NCI-H524 (cell line): ENCODE measurements around the gene SIGLEC6.

Experiments used
- DNase-seq, 2 experiments: peaks; one replicate each; lab custom pipeline; 2025; lab: John Stamatoyannopoulos, UW

The SIGLEC6 gene

DNA sequence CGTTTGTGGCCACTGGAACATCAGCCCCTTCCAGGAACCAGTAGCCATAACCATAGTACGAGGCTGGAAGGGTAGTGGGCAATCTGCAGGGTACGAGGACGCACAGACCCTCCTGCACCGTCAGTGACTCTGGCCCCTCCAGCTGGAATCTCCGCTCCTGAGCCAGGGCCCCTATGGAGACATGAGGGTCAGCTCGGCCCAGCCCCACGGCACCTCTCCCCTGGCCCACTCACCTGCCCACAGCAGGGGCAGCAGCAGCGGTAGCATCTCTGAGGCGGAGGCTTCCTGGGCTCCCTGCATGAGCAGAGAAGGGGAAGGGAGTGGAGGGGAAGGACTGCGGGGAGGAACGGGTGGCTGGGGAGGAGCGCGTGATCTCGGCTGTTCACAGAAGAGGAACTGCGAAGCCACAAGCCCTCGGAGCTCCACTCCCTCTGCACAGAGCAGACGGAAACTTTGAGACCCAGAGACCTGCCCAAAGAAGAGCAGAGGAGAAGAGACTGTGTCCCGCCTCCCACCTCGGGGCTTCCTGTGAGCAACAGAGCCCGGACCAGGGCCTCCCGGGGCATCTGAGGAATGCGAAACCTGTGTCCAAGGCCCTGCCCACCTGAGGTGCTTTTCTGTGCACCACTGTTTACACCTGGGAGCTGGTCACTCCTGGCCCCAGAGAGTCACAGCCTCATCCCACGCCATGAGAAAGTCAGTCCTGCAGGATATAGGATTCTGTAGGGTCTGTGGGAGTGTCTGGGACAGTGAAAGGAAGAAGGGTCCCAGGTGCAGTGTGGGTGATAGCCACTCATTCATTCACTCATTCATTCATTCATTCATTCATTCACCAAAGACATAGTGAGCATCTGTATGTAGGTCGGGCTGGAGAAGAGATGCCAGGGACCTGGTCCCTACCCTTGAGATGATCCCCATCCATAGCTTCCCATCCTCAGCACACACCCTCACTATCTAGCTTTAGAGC lies at the start of gene SIGLEC6:
Gene SIGLEC6, minus strand, starts transcription at position 322 of the 967 bp plus-strand sequence. Its CDS starts 22 bp downstream, at position 300.
- DNase-seq: no peak

DNA sequence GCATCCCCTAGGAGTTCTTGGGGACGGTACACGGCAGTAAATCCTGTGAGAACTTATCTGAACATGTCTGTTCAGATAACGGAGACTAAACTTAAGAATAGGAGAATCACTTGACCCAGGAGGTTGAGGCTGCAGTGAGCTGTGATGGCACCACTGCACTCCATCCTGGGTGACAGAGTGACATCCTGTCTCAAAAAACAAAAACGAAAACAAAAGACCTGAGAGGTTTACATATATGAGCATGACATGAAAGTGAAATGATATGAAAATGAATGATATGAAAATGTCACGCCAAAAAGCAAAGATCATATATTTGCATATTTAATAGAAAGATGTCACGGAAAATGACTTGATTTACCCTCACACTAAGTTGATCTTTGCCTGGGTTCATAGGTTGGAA lies 45.4 kb upstream of the SIGLEC6 start:
- no peak for DNase-seq

DNA sequence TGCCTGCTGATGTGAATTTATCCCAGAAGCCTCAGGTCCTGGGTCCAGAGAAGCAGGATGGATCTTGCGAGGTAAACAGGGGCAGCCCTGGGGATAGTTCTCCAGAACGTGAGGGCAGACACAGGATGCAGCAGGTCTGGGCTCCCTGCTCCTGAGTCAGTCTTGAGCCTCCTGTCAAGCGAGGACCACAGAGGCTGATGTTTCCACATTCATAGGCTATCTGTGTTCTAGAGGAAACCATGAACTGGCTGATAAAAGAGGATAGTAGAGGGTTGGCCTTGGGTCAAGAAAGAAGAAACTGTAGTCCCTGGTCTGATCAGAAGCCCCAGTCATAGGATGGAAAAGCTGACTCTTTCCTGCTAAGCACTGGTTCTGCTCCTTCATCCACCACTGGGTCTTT lies 41.9 kb upstream of the SIGLEC6 start:
- no peak for DNase-seq

DNA sequence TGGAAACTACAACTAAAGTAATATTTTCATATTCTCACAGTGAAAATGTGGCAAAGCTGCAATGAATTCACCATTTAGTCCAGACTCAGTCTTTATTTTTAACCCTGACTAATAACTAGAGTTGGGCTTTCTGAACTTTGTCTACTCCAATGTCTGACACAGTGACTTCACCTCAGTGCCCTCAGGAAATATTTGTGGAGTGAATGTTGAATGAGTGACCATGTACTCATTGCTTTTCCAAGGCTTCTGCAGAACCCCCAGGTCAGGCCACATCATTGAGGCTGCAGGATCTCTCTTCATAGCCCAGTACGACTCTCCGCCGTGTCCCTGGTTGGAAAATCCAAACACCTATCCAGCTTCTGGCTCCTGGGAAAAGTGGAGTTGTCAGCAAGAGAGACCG lies 41.4 kb upstream of the SIGLEC6 start:
- no peak for DNase-seq

DNA sequence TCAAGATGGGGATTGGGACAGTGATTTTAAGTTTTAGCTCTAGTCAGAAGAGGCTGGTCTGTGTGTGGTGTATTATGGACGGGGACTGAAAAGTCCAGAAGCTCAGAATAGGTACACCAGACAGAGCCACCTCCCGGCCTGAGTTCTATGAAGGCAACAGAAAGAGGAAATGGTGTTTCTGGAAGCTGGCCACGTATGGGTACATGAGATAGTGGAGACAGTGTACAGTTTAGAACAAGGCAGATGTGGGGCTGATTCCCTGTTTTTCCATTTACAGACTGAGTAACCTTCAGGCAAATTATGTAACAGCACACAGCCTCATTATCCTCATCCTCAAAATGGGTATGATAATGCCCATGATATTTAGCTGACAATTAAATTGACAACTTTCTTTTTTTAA lies 40.9 kb upstream of the SIGLEC6 start:
- DNase-seq: no peak

DNA sequence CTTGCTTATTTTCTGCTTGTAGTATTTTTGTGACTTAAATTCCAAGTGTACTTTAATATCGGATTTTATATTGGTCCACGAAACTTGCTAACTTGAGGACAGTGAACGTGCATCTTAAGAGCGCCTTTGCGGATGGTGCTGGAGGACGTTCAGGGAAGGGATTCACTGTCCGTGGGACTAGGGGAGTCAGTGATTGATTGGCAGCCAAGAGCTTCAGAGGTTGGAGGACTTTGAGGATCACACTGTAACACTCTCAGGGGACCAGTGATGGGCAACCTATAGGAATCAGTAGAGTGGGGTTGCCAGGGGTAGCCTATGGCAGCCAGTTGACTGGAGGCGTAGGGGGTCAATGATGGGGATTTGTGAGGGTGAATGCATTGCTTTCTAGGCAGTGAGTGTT lies 40.1 kb upstream of the SIGLEC6 start:
- DNase-seq: peak in 1 of 2 experiments; percentile 10

DNA sequence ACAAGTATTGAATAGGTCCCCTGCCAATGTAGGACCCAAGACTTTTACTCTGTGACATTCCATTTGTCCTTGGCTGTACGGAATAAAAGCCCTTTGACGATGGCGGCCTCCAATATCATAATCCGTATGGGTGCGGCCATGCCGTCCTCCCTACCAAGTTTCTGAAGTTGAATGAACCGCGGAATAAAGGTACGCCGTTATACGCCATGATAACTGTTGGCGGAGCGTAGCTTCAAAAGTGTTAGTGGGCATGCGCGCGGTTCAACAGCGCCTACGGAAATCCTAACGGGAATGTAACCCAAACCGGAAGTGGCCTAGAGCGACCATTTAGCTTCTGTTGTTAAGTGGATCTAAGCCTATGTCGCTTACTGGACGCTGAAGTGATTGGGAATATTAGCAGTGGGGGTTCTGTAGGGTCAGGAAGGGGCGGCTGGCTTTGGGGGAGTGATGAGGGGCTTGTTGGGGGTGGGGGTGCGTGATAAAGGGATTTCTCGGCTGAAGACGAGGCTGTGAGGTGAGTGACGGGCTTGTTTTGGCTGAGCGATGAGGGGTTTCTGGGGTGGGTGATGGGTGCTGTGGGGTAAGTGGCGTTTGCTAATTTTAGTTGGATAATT lies 39.6 kb upstream of the SIGLEC6 start, which contains the start of gene ZNF175:
Gene ZNF175, plus strand, starts transcription at position 322 of the 614 bp plus-strand sequence. CDS start 2,047 bp downstream, outside the sequence.
- peak; percentile 99 for DNase-seq

DNA sequence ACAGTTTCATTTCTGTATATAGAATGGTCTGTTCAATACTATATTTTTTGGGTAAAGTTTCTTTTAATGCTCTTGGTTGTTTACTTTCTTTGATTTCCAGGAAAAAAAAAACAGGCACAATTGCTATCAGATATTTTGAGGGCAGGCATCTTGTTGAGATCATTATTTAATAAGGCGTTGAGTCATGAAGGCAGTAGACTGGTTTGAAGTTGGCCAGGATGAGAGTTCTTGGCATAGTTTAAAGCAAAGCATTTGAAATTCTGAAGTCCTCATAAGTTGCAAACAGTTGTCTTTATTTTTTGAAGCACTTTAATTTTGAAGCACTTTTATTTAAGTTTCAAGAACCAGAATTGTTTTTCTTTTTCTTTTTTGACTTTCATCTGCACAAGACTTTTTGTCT lies 37.0 kb upstream of the SIGLEC6 start:
- no peak for DNase-seq

DNA sequence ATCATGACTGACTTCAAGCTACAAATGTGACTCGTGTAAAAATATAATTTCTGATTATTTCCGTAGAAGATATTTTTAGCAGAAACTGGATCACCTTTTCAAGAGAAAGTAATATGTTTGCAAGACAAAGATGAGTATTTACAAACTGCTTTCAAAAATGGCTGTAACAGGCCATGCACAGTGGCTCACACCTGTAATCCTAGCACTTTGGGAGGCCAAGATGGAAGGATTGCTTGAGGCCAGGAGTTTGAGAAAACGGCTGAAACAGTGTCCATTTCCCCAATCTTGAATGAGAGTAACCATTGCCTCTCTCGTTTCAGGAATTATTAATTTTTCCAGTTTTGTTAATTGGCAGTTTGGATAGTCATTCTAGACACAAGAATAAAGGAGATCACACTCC lies 36.1 kb upstream of the SIGLEC6 start:
- DNase-seq: no peak

DNA sequence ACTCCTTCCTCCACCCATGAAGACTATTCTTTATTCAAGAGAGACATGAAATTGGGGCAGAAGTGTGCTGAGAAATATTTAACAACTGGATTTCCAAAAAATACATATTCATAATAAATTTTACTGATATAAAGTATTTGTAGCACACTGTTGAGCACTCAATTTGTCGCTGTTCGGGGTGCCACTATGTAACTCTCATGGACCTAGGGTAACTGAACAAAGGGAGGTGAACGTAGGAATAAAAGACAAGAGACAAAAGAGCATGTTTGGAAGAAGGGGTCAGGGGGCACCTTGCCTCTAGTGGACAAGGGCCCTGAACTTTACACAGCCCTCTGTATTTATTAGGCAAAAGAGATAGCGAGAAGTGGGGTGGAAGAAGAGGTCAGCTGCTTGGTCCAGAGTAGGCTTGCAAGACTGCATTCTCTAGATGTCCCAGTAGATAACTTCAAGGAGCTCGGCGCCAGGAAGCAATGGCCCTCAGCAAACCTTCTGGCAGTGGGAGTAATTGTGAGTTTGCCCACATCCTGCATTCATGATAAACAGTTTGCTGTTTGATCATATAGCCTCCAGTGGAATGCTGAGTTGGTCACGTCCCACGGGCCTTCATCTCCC lies 35.1 kb upstream of the SIGLEC6 start:
- DNase-seq: no peak

DNA sequence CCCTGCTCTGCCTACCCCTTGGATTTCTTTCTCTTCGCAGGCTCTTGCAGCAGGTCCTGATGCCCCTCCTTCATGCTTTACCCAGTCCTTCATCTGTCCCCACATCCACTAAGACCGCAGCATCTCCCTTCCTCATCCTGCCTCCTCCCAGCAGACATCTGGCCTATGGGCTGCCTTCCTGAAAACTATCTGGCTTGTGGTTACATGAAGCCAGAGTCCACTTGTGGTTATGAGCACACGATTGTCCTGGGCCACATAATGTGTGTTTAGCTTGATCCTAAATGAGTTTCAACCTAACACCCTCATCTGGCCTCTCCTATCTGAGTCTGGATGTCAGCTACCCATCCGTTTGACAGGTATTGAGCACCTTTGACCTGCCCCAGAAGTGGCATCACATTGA lies 34.1 kb upstream of the SIGLEC6 start:
- no peak for DNase-seq

DNA sequence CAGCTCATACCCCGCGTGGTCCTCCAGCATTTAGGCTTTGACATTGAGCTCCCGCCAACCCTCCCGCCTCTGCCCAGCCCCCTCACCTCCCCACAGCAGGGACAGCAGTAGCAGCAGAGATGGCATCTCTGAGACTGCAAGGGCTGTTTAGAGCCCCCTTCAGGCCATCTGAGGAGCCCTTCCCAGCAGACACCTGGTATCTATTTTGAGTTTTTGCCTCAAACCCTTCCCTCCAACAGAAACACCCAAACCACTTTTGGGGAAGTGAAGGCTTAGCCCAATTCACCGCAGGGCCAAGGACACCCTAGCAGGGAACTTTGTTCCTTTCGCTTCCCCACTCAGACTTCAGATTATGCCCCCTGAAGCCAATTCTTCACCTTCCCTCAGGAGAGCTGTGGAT lies 33.3 kb upstream of the SIGLEC6 start:
- DNase-seq: no peak

DNA sequence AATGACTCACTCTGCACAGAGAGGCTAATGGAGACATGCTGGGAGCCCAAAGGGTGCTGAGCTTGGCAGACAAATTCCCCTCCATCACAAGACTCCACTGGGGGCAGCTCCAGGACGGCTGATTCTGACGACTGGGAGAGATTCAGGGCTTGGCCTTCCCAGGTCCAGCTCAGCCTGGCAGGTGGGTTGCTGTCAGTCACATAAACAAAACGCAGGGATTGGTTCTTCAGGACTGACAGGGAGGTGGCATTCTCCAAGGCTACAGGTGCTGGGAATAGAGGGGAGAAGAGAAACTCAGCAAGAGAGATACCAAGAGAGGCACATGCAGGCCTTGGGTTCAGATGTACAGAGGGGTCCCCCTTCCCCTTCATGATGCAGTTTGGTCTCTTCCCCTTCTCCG lies 28.9 kb upstream of the SIGLEC6 start:
- DNase-seq: no peak

DNA sequence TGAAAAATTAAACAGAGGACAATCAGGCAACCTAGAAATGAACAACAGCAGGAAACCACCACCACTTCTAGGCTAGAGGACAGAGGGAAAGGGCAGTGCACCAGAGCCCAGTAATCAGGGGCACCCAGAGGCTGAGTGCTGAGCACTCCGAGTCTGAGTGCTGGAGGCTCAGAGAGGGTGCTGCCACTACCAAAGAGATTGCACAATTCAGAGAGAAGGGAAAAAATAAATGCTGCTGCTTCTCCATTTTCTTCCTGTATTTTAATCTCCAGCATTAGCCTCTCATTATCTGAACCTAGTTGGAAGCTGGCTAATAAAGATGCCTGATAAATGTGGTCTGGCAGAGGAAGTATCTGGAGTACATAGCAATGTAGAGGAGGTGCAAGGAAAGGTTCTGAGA lies 27.8 kb upstream of the SIGLEC6 start:
- no peak for DNase-seq

DNA sequence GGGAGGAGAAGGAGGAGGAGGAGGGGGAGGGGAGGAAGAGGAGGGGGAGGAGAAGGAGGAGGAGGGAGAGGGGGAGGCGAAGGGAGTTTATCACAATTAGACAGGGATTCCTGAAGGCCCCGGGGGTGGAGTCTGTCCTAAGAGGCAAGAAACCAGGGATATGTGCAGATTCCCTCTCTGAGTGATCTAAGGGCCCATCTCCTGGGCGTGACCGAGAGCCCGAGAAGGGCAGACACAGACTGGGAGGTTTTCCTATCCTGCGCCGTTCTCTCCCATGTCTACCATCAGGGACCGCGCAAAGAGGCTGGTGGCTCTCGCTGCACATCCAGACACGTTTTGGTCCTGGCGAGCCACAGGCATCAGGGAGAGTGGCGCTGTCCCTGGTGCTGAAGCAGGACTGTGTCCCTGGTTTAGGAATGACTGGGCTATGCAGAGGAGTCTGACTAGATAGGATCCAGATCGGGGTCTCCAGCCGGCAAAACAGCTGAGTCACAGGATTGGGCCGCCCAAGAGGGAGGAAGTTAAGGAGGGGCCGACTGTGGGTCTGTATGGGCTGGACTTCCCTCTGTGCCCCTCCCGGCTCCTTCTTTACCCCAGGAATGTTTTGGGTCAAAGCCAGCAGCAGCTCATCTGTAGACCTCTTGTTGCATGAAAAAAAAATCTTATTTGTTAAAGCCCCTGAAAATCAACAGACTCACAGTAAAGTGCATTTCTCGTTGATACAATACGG lies 21.7 kb upstream of the SIGLEC6 start:
- no peak for DNase-seq

DNA sequence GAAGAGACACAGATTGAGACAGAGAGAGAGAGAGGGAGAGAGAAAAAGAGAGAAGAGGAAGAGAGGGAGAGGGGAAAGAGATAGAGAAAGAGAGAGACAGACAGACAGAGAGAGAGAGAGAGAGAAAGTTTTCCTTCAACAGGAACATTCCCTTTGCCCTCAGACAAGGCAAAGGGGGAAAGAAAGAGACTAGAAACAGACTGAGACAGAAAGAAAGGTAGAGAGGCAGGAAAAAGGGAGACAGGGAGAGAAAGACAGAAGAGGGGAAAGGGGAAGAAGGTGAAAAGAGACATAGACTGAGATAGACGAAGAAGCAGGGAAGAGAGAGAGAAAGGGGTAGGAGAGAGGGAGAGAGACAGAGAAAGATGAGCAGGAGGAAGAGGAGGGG lies 21.1 kb upstream of the SIGLEC6 start:
- DNase-seq: no peak

DNA sequence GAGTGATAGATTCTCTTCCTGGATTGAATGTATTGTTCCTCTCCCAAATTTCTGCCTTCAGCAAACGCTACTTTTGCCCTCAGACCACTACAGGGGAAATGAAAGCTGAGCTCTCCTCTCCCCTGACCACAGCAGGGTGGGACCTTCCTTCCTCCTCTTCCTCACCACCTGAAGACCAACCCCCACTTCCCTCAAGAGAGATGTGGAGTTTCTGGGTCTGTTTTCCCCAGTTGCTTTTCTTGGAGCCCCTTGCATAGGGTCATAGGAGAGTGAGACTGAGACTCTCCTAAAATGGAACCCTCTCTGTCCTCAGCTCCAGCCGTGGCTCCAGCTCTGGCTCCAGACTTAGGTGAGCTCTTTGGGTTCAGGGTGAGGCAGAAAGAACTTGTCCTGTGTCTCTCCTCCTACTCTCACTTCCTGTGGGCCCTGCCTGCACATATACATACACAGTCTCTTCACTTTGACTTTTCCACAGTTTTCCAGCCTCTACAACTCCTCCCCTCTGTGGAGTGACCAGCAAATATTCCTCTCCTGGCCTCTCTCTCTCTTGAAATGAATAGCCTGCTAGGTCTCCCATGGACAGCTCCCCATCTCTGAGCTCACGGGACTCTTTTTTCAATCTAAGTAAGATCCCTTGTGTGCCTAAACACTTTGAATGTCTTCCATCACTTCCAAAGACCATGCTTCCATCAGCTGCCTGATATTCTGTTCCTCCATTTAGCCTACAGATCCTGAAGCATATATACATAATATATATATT lies 20.4 kb upstream of the SIGLEC6 start:
- DNase-seq: no peak

DNA sequence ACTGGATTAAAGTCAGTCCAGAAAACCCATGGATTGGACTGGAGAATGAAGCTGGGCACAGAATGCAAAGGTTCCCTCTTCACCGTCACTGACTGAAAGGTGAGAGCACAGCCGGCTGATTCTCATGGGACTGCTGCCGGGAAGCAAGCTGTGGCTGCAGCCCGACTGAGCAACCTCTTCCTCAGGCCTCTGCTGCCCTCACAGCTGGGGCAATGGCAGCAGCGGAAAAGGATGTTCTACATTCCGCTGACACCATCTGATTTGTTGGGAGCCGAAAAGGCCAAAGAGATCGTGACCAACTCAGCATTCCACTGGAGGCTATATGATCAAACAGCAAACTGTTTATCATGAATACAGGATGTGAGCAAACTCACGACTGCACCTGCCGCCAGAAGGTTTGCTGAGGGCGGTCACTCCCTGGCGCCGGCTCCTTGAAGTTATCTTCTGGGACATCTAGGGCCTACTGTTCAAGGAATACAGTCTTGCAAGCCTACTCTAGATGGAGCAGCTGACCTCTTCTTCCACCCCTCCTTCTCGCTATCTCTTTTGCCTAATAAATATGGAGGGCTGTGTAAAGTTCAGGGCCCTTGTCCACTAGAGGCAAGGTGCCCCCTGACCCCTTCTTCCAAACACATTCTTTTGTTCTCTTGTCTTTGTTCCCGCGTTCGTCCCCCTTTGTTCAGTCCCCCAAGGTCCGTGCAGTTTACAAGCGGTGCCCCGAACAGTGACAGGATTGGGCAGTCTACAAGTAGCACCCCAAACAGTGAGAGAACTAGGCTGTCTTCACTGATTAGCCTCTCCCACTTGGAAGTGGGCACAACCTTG lies 19.6 kb upstream of the SIGLEC6 start:
- no peak for DNase-seq

DNA sequence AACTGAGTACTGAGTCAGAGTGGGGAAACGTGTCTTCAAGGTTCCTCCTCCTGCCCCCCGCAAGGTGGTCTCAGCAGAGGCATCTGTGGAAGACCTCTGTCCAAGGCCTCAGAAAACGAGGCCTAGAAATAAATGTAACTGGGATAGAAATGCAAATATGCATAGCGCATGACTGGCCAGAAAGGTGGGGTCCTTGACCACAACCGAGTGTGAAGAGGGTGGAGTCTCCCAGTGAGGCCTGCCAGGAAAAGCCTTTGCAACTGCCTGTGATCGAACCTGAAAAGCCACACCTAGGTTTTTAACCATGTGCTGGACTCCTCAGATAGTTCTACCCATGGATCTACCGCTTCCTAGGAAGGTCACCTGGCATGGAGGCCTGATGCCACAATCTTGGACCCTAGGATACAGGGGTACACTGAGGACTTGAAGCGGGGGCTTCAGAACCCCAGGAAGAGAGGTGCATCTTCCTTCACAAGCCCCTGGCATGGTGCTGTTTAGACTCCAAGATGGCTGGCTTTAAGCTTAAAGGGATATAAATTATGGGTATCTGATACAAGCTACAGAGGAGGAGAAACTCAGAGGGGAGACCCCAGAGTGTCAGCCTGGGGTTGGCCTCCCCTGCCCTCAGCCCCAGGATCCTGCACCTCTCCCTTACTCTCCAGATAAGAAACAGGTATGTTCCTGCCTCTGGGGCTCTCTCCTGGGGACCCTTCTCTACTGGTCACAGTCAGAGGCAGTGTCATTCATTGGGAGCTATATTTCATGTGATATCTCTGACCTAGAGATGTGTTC lies 18.3 kb upstream of the SIGLEC6 start:
- DNase-seq: no peak

DNA sequence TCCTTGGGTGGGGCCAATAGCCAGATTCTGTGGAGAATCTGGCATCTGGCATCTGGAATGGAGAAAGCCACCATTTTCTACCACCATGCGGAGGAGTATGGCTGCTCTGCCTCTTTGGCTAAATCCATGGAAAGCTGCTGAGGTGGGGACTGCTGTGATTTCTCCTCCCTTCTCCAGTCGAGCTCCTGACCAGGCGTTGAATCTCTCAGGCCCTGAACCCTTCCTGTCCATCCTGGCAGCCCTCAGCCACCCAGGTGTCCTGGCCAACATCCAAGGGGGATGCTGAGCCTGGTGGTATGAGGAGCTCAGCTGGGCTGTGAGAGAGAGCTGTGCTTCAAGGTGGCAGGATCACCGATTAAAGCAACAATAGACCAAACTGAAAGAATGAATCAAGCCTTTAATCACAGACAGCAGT lies 17.4 kb upstream of the SIGLEC6 start:
- no peak for DNase-seq
